SK-N-MC (cell line): ENCODE data around the gene NLRP6.

Experiments used
- EZH2 ChIP-seq: fragments of 200-600 bp; sonication (generic); IDR thresholded peaks from one replicate; pipeline ENCODE4 v1.6.1; 2017; ENCODE audit warnings: antibody characterized with exemption
- FOXP2 ChIP-seq: optimal IDR thresholded peaks from 2 replicates; pipeline ENCODE3; 2011; ENCODE audit warnings: mild to moderate bottlenecking, moderate library complexity; ENCODE audit not compliant: insufficient read depth; ENCODE audit errors: extremely low read length, control extremely low read depth
- POLR2AphosphoS5 ChIP-seq: IDR thresholded peaks from 2 replicates; pipeline ENCODE4 v1.6.1; 2012; ENCODE audit warnings: mild to moderate bottlenecking, low read depth, low read length, borderline replicate concordance

- TF ChIP-seq POLR2AphosphoS5 (no peak), EZH2 (no peak), FOXP2 (no peak)
These were observed 27.4 kb upstream of the NLRP6 start for GRCh38 chr11:250740-251299.
